K562 (cell line): Measurements from ENCODE around the gene NTF4. TPM values are rescaled to one million over a fixed set of nuclear protein-coding genes. Genes with fewer than 3 reads are reported as not detected.

ENCODE experiments used
- AFF4 ChIP-seq: sonication (generic); formaldehyde crosslinking; IDR thresholded peaks from 2 replicates; pipeline ENCODE4 v1.8.0; 2023; ENCODE audit warnings: mild to moderate bottlenecking, missing genetic modification reagents
- CHD4 ChIP-seq: fragments of 200-600 bp; sonication (generic); IDR thresholded peaks from 3 replicates; pipeline ENCODE4 v1.6.1; 2012; ENCODE audit warnings: low read depth, mild to moderate bottlenecking, mixed read lengths, low read length, inconsistent platforms; ENCODE audit not compliant: insufficient read depth, insufficient replicate concordance, poor library complexity, severe bottlenecking
- POLR2AphosphoS5 ChIP-seq: IDR thresholded peaks from 2 replicates; pipeline ENCODE4 v1.6.1; 2011; ENCODE audit warnings: mild to moderate bottlenecking, low read depth, low read length, moderate library complexity; ENCODE audit not compliant: control insufficient read depth, insufficient read depth
- PREB ChIP-seq: sonication (generic); formaldehyde crosslinking; IDR thresholded peaks from 2 replicates; pipeline ENCODE4 v1.8.1; 2023; ENCODE audit warnings: mild to moderate bottlenecking, missing genetic modification reagents
- ZBTB12 ChIP-seq: fragments of 250-450 bp; sonication (Bioruptor Pico); IDR thresholded peaks from 2 replicates; pipeline ENCODE4 v1.4.0; 2020
- ZBTB40 ChIP-seq, 2 experiments: fragments of 450-650 bp in 1 of 2; sonication (generic) in 1 of 2; formaldehyde crosslinking in 1 of 2; IDR thresholded peaks; 2 replicates each; pipeline versions ENCODE4 v1.7.1 to v1.9.0; 2016 to 2022; ENCODE audit warnings: inconsistent platforms in 1 of 2, mild to moderate bottlenecking in 1 of 2, missing genetic modification reagents in 1 of 2
- polyA plus RNA-seq, 8 experiments: library from polyadenylated mRNA; depleted of rRNA in 4 of 8; stranded (reverse) in 5 of 8; unstranded in 3 of 8; fragments of >200 nt; fragmentation: Nextera tagmentation in 2 of 8; fragmentation: Illumina TruSeq in 1 of 8; extraction: Ambion mirVana in 2 of 8; extraction: Trizol in 1 of 8; gene quantifications; 2 replicates each; pipeline versions ENCODE4 v1.2.1 to v1.2.3, GENCODE V29; 2011 to 2014; ENCODE audit warnings: inconsistent platforms in 1 of 8, missing spikeins in 1 of 8
- total RNA-seq, 7 experiments: library from RNA; depleted of rRNA in 6 of 7; stranded (reverse); fragments of >200 nt in 6 of 7; fragmentation: Illumina TruSeq in 2 of 7; extraction: Trizol in 2 of 7; gene quantifications; 2 replicates each; pipeline versions ENCODE4 v1.2.1 to v1.2.3, GENCODE V29; 2011 to 2021; ENCODE audit warnings: low replicate concordance in 1 of 7

The NTF4 gene
- total and polyA plus RNA-seq, 9 of the 15 experiments (the other 6 are each of a cell fraction or from before 2014, with no cell fraction given): not detected

GRCh38 chr19:49085020-49085867 lies 20.6 kb upstream of the NTF4 start, which contains the start of gene SNRNP70 (continued):
- peak; percentile 89 for TF ChIP-seq POLR2AphosphoS5
- TF ChIP-seq CHD4: no peak
- peak; percentile 19; the same call in 1 of the 2 replicates for TF ChIP-seq ZBTB40 (IDR thresholded peaks at IDR 0.05)
- TF ChIP-seq ZBTB40 (CRISPR knock-in tag; IDR thresholded peaks at IDR 0.05): no peak
- TF ChIP-seq ZBTB12 (CRISPR knock-in tag): no peak
- TF ChIP-seq PREB (CRISPR knock-in tag): no peak
- TF ChIP-seq AFF4 (CRISPR knock-in tag): no peak
